ENCODE data around the gene NRCAM. TPM values are rescaled to one million over a fixed set of nuclear protein-coding genes. Genes with fewer than 3 reads are reported as not detected.

The NRCAM gene
- total RNA-seq, 1 experiment from 2014 or later: 2.7 TPM

DNA sequence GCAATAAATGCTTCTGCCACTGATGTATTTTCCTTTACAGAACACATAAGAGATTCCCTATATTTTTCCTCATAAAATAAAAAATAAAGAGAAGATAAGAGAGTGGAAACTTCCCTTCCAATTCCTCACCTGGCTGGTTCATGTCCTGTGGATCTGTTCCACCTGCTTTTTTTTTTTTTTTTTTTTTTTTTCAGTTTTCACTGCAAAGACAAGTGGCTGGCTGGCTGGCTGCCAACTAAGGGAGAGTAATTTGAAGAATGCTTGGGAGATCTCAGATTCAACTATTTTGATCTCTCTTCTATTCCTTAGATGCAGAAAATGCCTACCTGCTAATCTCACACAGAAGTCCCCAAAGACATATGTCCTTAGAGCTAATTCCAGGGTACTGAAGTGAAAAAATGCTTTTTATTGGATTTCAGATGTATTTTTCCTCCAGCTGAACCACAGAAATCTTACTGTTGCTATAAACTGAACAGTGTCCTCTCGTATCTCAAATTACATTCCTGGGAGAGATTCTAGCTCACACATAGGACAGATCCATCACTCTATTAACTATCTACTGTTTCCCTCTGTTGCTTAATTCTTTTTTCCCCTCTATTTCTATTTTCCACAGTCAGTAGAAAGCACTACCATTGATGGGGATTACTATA lies 120.8 kb downstream of the NRCAM start:
- TF ChIP-seq ZNF263 (CRISPR knock-in tag; IDR thresholded peaks at IDR 0.05; ENCODE audit: low read depth) (no peak), NR3C1 (CRISPR knock-in tag; conservative IDR thresholded peaks at IDR 0.05; ENCODE audit: low read depth) (no peak), IRF2 (CRISPR knock-in tag; IDR thresholded peaks at IDR 0.05; ENCODE audit: borderline replicate concordance, low read depth) (no peak)
- TF ChIP-seq, protein P1, sequence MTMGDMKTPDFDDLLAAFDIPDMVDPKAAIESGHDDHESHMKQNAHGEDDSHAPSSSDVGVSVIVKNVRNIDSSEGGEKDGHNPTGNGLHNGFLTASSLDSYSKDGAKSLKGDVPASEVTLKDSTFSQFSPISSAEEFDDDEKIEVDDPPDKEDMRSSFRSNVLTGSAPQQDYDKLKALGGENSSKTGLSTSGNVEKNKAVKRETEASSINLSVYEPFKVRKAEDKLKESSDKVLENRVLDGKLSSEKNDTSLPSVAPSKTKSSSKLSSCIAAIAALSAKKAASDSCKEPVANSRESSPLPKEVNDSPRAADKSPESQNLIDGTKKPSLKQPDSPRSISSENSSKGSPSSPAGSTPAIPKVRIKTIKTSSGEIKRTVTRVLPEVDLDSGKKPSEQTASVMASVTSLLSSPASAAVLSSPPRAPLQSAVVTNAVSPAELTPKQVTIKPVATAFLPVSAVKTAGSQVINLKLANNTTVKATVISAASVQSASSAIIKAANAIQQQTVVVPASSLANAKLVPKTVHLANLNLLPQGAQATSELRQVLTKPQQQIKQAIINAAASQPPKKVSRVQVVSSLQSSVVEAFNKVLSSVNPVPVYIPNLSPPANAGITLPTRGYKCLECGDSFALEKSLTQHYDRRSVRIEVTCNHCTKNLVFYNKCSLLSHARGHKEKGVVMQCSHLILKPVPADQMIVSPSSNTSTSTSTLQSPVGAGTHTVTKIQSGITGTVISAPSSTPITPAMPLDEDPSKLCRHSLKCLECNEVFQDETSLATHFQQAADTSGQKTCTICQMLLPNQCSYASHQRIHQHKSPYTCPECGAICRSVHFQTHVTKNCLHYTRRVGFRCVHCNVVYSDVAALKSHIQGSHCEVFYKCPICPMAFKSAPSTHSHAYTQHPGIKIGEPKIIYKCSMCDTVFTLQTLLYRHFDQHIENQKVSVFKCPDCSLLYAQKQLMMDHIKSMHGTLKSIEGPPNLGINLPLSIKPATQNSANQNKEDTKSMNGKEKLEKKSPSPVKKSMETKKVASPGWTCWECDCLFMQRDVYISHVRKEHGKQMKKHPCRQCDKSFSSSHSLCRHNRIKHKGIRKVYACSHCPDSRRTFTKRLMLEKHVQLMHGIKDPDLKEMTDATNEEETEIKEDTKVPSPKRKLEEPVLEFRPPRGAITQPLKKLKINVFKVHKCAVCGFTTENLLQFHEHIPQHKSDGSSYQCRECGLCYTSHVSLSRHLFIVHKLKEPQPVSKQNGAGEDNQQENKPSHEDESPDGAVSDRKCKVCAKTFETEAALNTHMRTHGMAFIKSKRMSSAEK (CRISPR knock-in tag; IDR thresholded peaks at IDR 0.05; ENCODE audit: borderline replicate concordance): no peak
- no peaks in the 10 kb centered on the region for H3K27me3 Mint-ChIP-seq (ENCODE audit: low read depth)
- no peak overlapping the region for H3K4me3 Mint-ChIP-seq
- H3K36me3 Mint-ChIP-seq: no peaks in the 10 kb centered on the region
- H3K27ac Mint-ChIP-seq: no peak overlapping the region
- ChIA-PET CTCF (no interaction called here), POLR2A (no interaction called here)
- ATAC-seq (no peak), DNase-seq (ENCODE audit: low spot score) (no peak)
- H3K4me1 Mint-ChIP-seq: peaks cover 2% of the 10 kb centered on the region; the same call in 1 of the 2 replicates
- H3K9me3 Mint-ChIP-seq: no peaks in the 10 kb centered on the region

DNA sequence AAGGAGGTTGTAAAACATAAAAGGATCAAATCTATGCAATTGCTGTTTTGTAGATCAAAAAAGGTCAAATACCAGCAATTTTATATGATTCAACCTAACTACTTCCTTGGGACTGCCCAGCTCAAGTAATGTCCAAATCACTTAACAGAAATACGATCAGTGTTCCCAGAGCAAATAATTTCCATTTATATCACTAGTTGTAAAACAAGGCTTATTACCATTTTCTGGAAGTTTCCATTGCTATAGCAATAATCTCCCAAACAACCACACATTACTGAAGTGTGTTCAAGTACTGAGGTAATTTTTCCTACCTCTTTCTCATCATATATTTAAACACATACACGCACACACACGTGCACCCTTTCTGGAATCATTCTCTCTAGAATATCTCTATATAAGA lies 123.3 kb downstream of the NRCAM start:
- CTCF ChIA-PET: no interaction called here
- Mint-ChIP-seq H3K4me1 (peaks cover 27% of the 10 kb centered on the region), H3K27me3 (ENCODE audit: low read depth) (no peaks in the 10 kb centered on the region), H3K27ac (no peak overlapping the region), H3K4me3 (no peak overlapping the region), H3K9me3 (no peaks in the 10 kb centered on the region), H3K36me3 (no peaks in the 10 kb centered on the region)
- TF ChIP-seq SOX15 (CRISPR knock-in tag; IDR thresholded peaks at IDR 0.05): no peak
- TF ChIP-seq ZNF121 (CRISPR knock-in tag; IDR thresholded peaks at IDR 0.05): no peak
- TF ChIP-seq, protein P2, sequence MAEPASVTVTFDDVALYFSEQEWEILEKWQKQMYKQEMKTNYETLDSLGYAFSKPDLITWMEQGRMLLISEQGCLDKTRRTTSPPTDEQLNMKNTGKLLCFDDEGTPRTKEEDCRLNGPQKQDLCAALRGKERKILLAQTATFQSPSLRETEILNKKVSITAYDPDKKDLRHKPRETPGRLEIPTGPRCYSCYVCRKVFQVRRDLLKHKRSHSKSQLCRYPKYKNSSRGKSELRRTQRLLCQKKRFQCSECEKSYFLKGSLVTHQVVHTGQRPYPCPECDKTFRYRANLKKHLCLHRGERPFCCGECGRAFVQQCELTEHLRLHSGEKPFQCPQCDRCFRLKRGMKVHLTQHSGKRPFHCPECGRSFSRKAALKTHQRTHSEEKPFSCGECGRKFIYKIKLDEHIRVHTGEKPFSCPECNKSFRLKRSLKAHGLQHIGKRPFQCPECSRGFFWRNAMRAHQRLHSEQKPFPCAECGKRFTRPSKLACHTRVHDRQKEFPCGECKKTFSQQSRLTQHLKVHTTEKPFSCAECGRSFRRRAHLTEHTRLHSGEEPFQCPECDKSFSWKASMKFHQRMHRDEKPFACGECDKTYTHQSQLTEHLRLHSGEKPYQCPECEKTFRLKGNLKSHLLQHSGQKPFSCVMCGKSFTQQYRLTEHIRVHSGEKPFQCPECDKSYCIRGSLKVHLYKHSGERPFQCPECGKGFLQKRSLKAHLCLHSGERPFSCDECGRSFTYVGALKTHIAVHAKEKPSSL (CRISPR knock-in tag; conservative IDR thresholded peaks at IDR 0.05): no peak
- TF ChIP-seq, protein P3, sequence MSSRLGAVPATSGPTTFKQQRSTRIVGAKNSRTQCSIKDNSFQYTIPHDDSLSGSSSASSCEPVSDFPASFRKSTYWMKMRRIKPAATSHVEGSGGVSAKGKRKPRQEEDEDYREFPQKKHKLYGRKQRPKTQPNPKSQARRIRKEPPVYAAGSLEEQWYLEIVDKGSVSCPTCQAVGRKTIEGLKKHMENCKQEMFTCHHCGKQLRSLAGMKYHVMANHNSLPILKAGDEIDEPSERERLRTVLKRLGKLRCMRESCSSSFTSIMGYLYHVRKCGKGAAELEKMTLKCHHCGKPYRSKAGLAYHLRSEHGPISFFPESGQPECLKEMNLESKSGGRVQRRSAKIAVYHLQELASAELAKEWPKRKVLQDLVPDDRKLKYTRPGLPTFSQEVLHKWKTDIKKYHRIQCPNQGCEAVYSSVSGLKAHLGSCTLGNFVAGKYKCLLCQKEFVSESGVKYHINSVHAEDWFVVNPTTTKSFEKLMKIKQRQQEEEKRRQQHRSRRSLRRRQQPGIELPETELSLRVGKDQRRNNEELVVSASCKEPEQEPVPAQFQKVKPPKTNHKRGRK (CRISPR knock-in tag; IDR thresholded peaks at IDR 0.05; ENCODE audit: borderline replicate concordance): no peak
- no peak for TF ChIP-seq ZNF219 (CRISPR knock-in tag; IDR thresholded peaks at IDR 0.05; ENCODE audit: borderline replicate concordance)
- no peak for TF ChIP-seq TEAD1 (CRISPR knock-in tag; IDR thresholded peaks at IDR 0.05)
- TF ChIP-seq ZNF232 (CRISPR knock-in tag; IDR thresholded peaks at IDR 0.05): no peak
- no peak for TF ChIP-seq GTF2I (CRISPR knock-in tag; conservative IDR thresholded peaks at IDR 0.05)
- TF ChIP-seq MXD4 (CRISPR knock-in tag; IDR thresholded peaks at IDR 0.05; ENCODE audit: borderline replicate concordance): no peak
- TF ChIP-seq OVOL2 (CRISPR knock-in tag; IDR thresholded peaks at IDR 0.05; ENCODE audit: borderline replicate concordance): no peak
- TF ChIP-seq NFATC4 (CRISPR knock-in tag; IDR thresholded peaks at IDR 0.05): no peak
- no peak for TF ChIP-seq FOXJ3 (CRISPR knock-in tag; IDR thresholded peaks at IDR 0.05; ENCODE audit: borderline replicate concordance)
- DNase-seq (ENCODE audit: low spot score): no peak
- POLR2A ChIA-PET: no interaction called here
- ATAC-seq: no peak
